Natural killer cell treated with Interleukin-12 subunit alpha and Interleukin-12 subunit beta and Interleukin-15 and Interleukin-18, amount 100 ng/mL, for 72 hours (primary cell): ENCODE measurements around the gene TMEM229A. TPM values are rescaled to one million over a fixed set of nuclear protein-coding genes. Genes with fewer than 3 reads are reported as not detected.
"Not testable (repeated sequence)": the region's sequence is repeated elsewhere in the genome, so short reads cannot be mapped to it uniquely, and the experiment has no call there.

ENCODE experiments used
- ATAC-seq, 2 donors: fragments of 150-1000 bp; cut with Tn5 transposase in 1 of 2; sonication (Bioruptor Pico), chemical (Tn5 transposase) in 1 of 2; 2 replicates each; pipeline ENCODE4 v1.10.0; 2021
- DNase-seq: peaks from one replicate; pipeline ENCODE4 v3.0.0; 2022; ENCODE audit warnings: low spot score
- H3K27ac Mint-ChIP-seq, 2 donors: 1 replicate in 1 of 2; 2 replicates in 1 of 2; pipeline ENCODE4 v1.8.0; 2022; ENCODE audit warnings: mixed read lengths in 2 of 2, mild to moderate bottlenecking in 1 of 2, moderate library complexity in 1 of 2
- H3K27me3 Mint-ChIP-seq, 2 donors: 1 replicate in 1 of 2; 2 replicates in 1 of 2; pipeline ENCODE4 v1.8.0; 2022; ENCODE audit warnings: mixed read lengths in 2 of 2
- H3K36me3 Mint-ChIP-seq: one replicate; pipeline ENCODE4 v1.8.0; 2022; ENCODE audit warnings: mixed read lengths
- H3K4me1 Mint-ChIP-seq, 2 donors: 1 replicate in 1 of 2; 2 replicates in 1 of 2; pipeline ENCODE4 v1.8.0; 2022; ENCODE audit warnings: low read depth in 2 of 2, mixed read lengths in 2 of 2, mild to moderate bottlenecking in 1 of 2
- H3K4me3 Mint-ChIP-seq: one replicate; pipeline ENCODE4 v1.8.0; 2022; ENCODE audit warnings: mixed read lengths
- H3K9me3 Mint-ChIP-seq: 2 replicates; pipeline ENCODE4 v1.8.0; 2022; ENCODE audit warnings: mixed read lengths
- total RNA-seq, 2 donors: library from RNA; stranded (reverse); gene quantifications; one replicate each; pipeline ENCODE4 v1.2.3, GENCODE V29; 2022

The TMEM229A gene
- not detected for total RNA-seq

DNA sequence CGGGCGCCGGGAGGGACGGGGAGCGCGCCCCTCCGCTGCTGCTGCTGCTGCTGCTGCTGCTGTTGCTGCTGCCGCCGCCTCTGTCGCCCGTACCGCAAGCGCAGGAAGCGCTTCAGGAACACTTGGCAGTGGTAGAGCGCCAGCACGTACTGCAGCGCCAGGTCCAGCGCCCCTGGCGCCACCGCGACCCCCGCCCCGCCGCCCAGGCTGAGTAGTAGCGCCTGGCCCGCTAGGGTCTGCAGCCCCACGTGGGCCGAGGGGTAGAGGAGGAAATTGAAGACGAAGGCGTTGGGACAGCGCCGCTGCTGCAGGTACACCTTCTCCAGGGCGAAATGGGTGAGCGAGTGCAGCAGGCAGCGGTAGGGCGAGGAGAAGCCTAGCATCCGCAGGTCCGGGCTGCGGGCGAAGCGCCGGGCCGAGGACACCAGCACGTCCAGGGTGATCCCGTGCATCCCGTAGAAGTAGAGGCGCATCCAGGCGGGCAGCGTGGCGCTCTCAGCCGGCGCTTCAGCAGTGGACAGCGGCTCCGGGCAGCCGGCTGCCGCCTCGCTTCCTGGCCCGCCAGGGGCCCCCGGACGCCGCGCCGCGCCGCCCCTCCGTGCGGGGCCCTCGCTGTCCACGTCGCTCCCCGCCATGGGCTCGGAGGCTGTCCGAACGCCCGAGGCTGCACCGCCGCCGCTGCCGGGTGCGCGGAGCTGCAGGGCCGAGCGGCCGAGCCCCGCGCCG is at the start of gene TMEM229A:
TMEM229A (minus strand) TSS at position 699 of the 726 bp plus-strand sequence; CDS start at position 635, 64 bp downstream.
- peaks cover 3 to 4% of the 10 kb centered on the region in 2 donors for H3K4me1 Mint-ChIP-seq
- H3K27ac Mint-ChIP-seq, result no peak within 1 kb of the TSS
- DNase-seq (no peak), ATAC-seq (peak in 1 of 2 donors; percentile 56)
- H3K9me3 Mint-ChIP-seq, result peaks cover 2% of the 10 kb centered on the region
- H3K27me3 Mint-ChIP-seq, result peaks cover 26 to 46% of the 10 kb centered on the region in 2 donors
- H3K4me3 Mint-ChIP-seq, result peak within 1 kb of the TSS; percentile 57
- H3K36me3 Mint-ChIP-seq, result peaks cover 5% of the 10 kb centered on the region

DNA sequence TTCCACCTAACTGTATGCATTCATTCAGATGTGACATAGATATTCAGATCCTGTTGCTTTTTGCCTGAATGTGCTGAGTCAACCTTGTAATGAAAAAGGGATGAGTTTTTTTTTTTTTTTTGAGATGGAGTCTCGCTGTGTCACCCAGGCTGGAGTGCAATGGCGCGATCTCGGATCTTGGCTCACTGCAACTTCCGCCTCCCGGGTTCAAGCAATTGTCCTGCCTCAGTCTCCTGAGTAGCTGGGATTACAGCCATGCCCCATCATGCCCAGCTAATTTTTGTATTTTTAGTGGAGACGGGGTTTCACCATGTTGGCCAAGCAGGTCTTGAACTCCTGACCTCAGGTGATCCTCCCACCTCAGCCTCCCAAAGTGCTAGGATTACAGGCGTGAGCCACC is 49.4 kb upstream of the TMEM229A start:
- H3K9me3 Mint-ChIP-seq, result peaks cover 10% of the 10 kb centered on the region
- H3K36me3 Mint-ChIP-seq, H3K4me3 Mint-ChIP-seq, H3K4me1 Mint-ChIP-seq, DNase-seq, H3K27ac Mint-ChIP-seq, ATAC-seq, H3K27me3 Mint-ChIP-seq: not testable (repeated sequence)

DNA sequence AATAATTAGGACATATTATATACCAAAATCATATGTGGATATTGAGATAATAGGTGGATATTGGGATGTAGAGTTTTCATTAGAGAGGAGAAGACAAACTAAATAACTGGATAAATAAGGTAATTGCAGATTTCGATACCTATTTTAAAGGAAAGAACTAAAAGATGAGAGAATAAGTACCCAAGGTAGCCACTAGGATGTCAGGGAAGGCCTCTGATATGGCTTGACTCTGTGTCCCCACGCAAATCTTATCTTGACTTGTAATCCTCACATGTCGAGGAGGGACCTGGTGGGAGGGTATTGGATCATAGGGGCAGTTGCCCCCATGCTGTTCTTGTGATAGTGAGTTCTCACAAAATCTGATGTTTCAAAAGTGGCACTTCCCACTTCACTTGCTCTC is 44.7 kb upstream of the TMEM229A start:
- Mint-ChIP-seq H3K9me3 (peaks cover 7% of the 10 kb centered on the region), H3K27me3 (no peaks in the 10 kb centered on the region), H3K4me3 (no peak overlapping the region), H3K4me1 (no peaks in the 10 kb centered on the region), H3K36me3 (no peaks in the 10 kb centered on the region), H3K27ac (no peak overlapping the region)
- no peak for ATAC-seq
- DNase-seq, result no peak

DNA sequence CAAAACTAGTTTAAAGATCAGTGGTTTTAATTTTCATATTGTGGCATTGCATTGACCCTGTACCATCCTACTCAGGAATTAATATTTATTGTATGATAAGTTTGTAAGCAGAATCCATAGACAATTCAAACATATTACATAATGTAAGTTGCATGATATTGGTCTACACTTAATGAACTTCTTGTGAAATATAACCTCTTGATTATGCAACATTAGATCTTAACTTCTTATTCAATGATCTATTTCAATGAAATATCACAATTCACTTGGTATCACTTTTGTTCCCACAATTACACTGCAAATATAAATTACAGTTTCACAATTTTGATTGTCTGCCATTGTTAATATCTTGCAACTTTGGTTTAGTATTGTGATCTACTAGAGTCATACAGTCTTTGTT is 44.0 kb upstream of the TMEM229A start:
- H3K27ac Mint-ChIP-seq, result no peak overlapping the region
- ATAC-seq (no peak), DNase-seq (no peak)
- H3K27me3 Mint-ChIP-seq, result no peaks in the 10 kb centered on the region
- no peak overlapping the region for H3K4me3 Mint-ChIP-seq
- peaks cover 7% of the 10 kb centered on the region for H3K9me3 Mint-ChIP-seq
- H3K4me1 Mint-ChIP-seq, result no peaks in the 10 kb centered on the region
- no peaks in the 10 kb centered on the region for H3K36me3 Mint-ChIP-seq

DNA sequence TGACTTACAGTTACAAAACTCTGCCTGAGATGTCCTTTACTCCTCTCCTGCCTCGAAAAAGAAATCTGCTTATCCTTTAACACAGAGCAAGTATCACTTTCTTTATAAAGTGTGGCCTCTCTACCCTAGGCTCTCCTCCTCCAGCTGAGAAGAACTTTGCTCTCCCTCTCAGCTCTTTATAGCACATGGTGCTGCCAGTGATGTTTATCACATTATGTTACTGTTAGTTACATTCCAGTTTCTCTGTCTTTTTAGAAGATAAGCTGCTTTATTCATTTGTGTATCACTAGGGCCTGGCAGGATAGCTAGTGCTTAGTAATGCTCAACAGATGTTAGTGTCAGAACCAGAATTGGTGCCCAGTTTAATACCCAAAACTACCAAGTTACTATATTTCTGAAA is 41.1 kb upstream of the TMEM229A start:
- Mint-ChIP-seq H3K27me3 (no peaks in the 10 kb centered on the region), H3K36me3 (no peaks in the 10 kb centered on the region), H3K9me3 (peaks cover 11% of the 10 kb centered on the region), H3K4me3 (no peak overlapping the region), H3K4me1 (no peaks in the 10 kb centered on the region), H3K27ac (no peak overlapping the region)
- DNase-seq, result no peak
- ATAC-seq, result no peak

DNA sequence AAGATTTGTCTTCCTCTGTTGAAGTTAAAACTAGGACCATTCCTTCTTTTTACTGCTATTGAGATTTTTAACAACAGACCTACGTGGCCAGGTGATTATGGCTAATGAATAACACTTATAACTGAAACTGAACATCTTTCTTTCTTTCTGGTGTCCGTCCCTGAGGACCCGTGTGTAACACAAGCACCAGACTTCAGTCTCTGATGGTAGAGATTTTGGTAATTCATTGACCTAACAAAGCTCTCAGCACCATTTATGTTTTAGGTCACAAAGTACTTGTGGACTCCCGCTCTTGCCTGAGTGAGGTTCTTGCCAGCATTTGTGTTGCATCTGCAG is 40.4 kb upstream of the TMEM229A start:
- Mint-ChIP-seq H3K36me3 (no peaks in the 10 kb centered on the region), H3K4me3 (no peak overlapping the region), H3K27ac (no peak overlapping the region), H3K9me3 (peaks cover 11% of the 10 kb centered on the region), H3K27me3 (no peaks in the 10 kb centered on the region), H3K4me1 (no peaks in the 10 kb centered on the region)
- DNase-seq (no peak), ATAC-seq (no peak)

DNA sequence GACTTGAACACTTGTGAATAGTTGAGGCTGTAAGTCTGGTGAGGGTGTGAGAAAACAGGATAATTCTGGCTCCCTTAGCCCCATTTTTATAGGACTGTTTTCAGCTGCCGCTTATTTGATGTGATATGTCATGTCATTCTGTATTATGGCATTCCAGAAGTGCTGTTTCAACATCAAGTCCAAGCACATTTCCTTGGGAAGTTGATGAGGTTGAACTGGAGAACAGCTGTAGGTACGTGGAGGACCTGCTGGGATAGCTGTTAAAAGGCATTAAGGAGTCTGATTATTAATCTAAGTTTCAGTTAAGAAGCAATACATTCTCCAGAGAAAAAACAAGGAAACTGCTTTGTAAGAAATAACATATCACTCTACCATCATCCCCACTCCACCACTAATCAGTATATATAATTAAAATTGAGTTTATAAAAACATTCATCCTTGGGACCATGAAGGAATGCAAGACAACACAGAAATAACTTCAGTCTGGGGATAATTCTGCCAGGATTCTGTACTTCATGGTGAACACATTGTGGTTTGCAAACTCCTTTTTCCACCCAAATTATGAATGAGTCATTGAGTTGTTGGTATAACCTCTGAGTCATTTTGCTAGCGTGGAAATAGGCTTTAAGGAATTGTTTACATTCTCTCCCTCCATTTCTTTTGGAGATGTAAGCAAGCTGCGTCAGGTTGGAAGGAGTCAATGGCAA is 39.9 kb upstream of the TMEM229A start:
- no peak for ATAC-seq
- H3K4me3 Mint-ChIP-seq, result no peak overlapping the region
- no peaks in the 10 kb centered on the region for H3K36me3 Mint-ChIP-seq
- peaks cover 12% of the 10 kb centered on the region for H3K9me3 Mint-ChIP-seq
- H3K4me1 Mint-ChIP-seq, result no peaks in the 10 kb centered on the region
- no peak for DNase-seq
- no peak overlapping the region for H3K27ac Mint-ChIP-seq
- no peaks in the 10 kb centered on the region for H3K27me3 Mint-ChIP-seq

DNA sequence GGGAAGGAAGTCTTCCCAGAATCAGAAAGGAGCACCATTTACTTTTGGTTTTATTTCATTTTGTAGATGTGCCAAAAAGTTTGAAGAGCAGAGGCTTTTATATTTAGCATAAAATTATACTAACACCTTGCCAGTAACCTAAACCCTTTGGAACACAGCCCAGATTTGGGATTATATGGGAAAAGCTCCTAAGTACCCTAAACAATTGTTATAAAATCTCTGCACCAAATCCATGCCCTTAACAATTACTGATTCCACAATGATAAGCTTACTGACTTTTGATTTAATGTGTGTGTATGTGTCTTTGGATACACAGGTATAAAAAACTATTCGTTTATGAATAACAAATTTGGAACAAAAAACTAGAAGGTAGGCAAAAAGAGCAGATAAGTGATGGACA is 39.0 kb upstream of the TMEM229A start:
- no peaks in the 10 kb centered on the region for H3K36me3 Mint-ChIP-seq
- H3K4me1 Mint-ChIP-seq, result no peaks in the 10 kb centered on the region
- no peak overlapping the region for H3K27ac Mint-ChIP-seq
- H3K4me3 Mint-ChIP-seq, result no peak overlapping the region
- DNase-seq (no peak), ATAC-seq (no peak)
- H3K9me3 Mint-ChIP-seq, result peaks cover 16% of the 10 kb centered on the region
- H3K27me3 Mint-ChIP-seq, result no peaks in the 10 kb centered on the region

DNA sequence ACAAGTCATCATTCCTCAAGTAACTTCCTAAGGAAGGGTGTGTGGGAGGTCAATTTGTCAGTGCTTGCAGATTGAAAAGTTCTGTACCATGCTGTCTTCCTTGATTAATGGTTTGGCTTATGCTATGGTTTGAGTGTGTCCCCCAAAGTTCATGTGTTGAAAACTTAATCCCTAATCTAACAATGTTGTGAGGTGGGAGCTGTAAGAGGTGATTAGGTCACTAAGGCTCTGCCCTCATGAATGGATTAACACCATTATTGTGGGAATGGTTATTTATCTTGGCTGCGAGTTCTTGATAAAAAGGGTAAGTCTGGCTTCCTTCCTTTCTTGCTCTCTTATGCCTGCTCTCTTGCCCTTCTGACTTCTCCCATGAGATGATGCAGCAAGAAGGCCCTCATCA is 29.3 kb upstream of the TMEM229A start:
- Mint-ChIP-seq H3K36me3 (no peaks in the 10 kb centered on the region), H3K27me3 (no peaks in the 10 kb centered on the region)

DNA sequence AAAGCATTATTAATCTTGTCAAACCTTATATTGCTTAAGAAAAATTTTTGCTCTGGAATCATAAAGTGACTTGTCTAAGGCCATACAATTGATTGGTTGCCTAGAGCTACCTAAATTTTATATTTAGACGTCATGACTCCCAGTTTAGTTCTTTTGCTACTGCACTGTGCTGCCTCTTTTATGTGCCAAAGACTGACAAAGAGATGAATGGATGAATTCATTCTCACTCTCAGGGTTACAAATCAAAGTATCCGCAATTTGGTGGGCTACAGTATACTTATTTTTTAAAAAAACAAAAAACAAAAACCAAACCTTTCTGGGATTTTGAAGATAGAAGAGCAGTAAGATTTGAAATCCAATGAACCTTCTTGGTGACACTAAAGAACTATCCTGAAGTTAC is 27.7 kb upstream of the TMEM229A start:
- H3K36me3 Mint-ChIP-seq, result no peaks in the 10 kb centered on the region
- no peaks in the 10 kb centered on the region for H3K27me3 Mint-ChIP-seq
- ATAC-seq, result no peak
- no peak overlapping the region for H3K4me3 Mint-ChIP-seq
- no peaks in the 10 kb centered on the region for H3K4me1 Mint-ChIP-seq
- no peak overlapping the region for H3K27ac Mint-ChIP-seq
- DNase-seq, result no peak
- peaks cover 9% of the 10 kb centered on the region for H3K9me3 Mint-ChIP-seq

More for the DNA sequence above, 29.3 kb upstream of the TMEM229A start:
- Mint-ChIP-seq H3K4me3 (no peak overlapping the region), H3K4me1 (no peaks in the 10 kb centered on the region), H3K27ac (no peak overlapping the region), H3K9me3 (peaks cover 6% of the 10 kb centered on the region)
- ATAC-seq (no peak), DNase-seq (no peak)

DNA sequence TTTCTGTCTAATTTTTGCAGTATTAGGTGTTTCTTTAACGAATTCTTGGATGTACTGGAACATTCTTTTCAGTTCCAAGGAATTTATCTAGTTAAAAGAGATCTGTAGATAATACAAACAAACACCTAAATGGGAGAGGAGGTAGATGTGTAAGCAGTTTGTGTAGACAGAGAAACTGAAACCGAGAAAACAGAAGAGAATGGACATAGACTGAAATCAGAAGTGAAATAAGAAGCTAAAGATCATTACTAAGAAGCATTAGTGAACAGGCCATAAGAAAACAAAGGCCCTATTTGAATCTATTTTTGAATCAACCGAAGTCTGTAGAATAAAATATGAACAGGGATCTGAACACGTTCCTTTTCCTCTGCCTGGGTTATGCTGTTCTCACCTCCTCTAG is 26.5 kb upstream of the TMEM229A start:
- ATAC-seq, result no peak
- Mint-ChIP-seq H3K9me3 (peaks cover 9% of the 10 kb centered on the region), H3K36me3 (no peaks in the 10 kb centered on the region), H3K27ac (no peak overlapping the region), H3K27me3 (no peaks in the 10 kb centered on the region), H3K4me3 (no peak overlapping the region), H3K4me1 (no peaks in the 10 kb centered on the region)
- no peak for DNase-seq

DNA sequence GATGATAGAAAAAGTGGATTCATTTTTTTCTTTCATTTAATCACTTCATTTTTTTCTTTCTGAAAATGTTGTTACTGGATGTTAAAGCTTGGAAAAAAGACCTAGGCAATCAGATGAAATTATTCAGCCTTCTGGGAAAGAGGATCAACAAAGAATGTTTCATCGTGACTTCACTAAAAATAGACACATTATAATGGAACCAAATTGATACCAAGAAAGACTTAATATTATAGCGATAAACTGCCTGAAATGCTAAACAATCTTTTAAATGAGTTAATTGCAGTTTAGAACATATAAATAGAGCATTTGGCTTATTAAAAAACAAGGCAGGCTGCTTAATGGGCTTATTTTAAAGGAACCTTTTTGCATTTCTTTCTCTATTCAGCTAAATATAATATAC is 25.6 kb upstream of the TMEM229A start:
- Mint-ChIP-seq H3K4me1 (no peaks in the 10 kb centered on the region), H3K27me3 (no peaks in the 10 kb centered on the region), H3K27ac (no peak overlapping the region), H3K36me3 (no peaks in the 10 kb centered on the region), H3K4me3 (no peak overlapping the region), H3K9me3 (peaks cover 7% of the 10 kb centered on the region)
- DNase-seq (no peak), ATAC-seq (no peak)

DNA sequence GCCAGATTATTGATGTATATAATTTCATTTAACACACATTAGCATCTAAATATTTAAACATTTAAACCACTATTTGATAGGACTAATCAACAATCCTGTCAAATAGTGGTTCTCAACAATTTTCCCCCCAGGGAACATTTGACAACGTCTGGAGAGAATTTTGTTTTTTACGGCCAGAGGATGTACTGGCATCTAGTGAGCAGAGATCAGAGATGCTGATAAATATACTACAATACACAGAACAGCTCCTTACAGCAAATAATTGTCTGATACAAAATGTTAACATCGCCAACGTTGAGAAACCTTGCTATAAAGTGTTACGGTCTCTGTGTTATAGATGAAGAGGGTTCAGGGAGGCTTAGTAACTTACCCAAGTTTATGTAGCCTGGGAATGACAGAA is 25.0 kb upstream of the TMEM229A start:
- DNase-seq, result no peak
- peaks cover 7% of the 10 kb centered on the region for H3K9me3 Mint-ChIP-seq
- H3K4me1 Mint-ChIP-seq, result no peaks in the 10 kb centered on the region
- no peak overlapping the region for H3K27ac Mint-ChIP-seq
- H3K4me3 Mint-ChIP-seq, result no peak overlapping the region
- no peak for ATAC-seq
- no peaks in the 10 kb centered on the region for H3K36me3 Mint-ChIP-seq
- no peaks in the 10 kb centered on the region for H3K27me3 Mint-ChIP-seq

DNA sequence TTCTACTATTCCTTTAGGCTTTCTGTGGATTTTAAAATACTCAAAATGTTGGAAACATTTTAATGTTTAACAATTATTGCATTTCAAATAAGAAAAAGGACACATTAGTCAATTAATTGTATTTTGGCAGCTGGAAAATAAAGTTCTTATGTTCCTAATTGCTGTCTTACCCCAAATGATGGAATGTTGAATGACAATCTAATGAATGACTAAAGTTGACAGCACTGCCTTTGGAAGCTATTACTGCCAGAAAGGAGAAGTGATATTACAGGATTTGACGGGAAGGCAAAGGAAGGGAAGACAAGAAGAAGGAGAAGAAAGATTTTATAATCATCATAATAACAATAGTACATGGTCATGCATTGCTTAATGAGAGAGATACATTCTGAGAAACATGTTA is 23.4 kb upstream of the TMEM229A start:
- Mint-ChIP-seq H3K4me1 (no peaks in the 10 kb centered on the region), H3K36me3 (no peaks in the 10 kb centered on the region), H3K9me3 (peaks cover 3% of the 10 kb centered on the region), H3K27ac (no peak overlapping the region), H3K4me3 (no peak overlapping the region), H3K27me3 (no peaks in the 10 kb centered on the region)
- no peak for DNase-seq
- no peak for ATAC-seq
